Astrocyte (in vitro differentiated cells and primary cell): ENCODE data around the gene PNPLA7.

ENCODE experiments used
- EZH2 ChIP-seq: IDR thresholded peaks from 2 replicates; pipeline ENCODE4 v1.6.1; 2012; ENCODE audit warnings: mild to moderate bottlenecking, low read length, inconsistent platforms; ENCODE audit not compliant: insufficient read depth
- TF ChIP-seq, protein P1 (sequence below): IDR thresholded peaks from 2 replicates; pipeline ENCODE4 v1.5.1; 2011; ENCODE audit warnings: low read depth, mild to moderate bottlenecking, inconsistent platforms, low read length, moderate library complexity; ENCODE audit not compliant: insufficient read depth

DNA sequence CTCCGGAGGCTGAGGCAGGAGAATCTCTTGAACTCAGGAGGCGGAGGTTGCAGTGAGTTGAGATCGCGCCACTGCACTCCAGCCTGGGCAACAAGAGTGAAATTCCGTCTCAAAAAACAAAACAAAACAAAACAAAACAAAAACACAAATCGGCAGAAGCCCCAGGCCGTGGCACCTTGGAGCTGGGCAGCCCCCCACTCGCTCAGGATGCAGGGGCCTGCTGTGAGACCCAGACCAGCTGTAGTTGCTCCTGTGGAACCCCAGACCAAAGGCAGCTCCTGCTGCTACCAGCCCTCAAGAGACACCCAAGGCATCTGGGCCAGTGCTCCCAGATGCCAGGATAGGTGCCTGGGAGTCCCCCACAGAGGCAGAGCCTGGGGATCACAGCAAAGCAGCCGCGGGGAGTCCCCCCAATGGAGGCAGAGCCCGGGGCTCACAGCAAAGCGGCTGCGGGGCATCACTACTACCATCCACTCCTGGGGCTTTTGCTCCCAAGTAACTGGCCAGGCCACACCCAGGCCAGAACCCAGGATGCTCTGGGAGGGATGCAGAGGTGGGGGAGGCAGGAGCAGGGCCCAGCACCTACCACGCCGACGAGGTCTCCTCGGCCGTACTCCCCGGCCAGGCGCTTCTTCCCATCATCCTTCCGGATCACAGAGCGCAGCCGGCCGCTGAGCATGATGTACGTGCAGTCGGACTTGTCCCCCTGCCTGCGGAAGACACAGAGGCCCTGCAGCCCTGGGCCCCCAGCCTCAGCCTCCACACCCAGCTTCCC is 53.4 kb downstream of the PNPLA7 start:
- no peak for TF ChIP-seq EZH2
- TF ChIP-seq, protein P1, sequence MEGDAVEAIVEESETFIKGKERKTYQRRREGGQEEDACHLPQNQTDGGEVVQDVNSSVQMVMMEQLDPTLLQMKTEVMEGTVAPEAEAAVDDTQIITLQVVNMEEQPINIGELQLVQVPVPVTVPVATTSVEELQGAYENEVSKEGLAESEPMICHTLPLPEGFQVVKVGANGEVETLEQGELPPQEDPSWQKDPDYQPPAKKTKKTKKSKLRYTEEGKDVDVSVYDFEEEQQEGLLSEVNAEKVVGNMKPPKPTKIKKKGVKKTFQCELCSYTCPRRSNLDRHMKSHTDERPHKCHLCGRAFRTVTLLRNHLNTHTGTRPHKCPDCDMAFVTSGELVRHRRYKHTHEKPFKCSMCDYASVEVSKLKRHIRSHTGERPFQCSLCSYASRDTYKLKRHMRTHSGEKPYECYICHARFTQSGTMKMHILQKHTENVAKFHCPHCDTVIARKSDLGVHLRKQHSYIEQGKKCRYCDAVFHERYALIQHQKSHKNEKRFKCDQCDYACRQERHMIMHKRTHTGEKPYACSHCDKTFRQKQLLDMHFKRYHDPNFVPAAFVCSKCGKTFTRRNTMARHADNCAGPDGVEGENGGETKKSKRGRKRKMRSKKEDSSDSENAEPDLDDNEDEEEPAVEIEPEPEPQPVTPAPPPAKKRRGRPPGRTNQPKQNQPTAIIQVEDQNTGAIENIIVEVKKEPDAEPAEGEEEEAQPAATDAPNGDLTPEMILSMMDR = no peak
